NB4 (cell line): Measurements from ENCODE around the gene PLPP3.

Experiments
- MYC ChIP-seq: IDR thresholded peaks from 2 replicates; pipeline ENCODE4 v1.6.1; 2011; ENCODE audit warnings: low read depth, low read length
- POLR2A ChIP-seq: IDR thresholded peaks from 2 replicates; pipeline ENCODE4 v1.6.1; 2011; ENCODE audit warnings: mild to moderate bottlenecking; ENCODE audit not compliant: insufficient read length; ENCODE audit errors: extremely low read depth
- TF ChIP-seq, protein P1 (sequence below): IDR thresholded peaks from one replicate; pipeline ENCODE4 v1.5.1; 2012; ENCODE audit warnings: low read depth, low read length
- TF ChIP-seq, protein P2 (sequence below): IDR thresholded peaks from 2 replicates; pipeline ENCODE4 v1.6.1; 2011; ENCODE audit warnings: low read depth, low read length

GRCh38 chr1:56491441-56491840 is 87.9 kb downstream of the PLPP3 start:
- TF ChIP-seq MYC: no peak
- no peak for TF ChIP-seq POLR2A
- TF ChIP-seq, protein P1, sequence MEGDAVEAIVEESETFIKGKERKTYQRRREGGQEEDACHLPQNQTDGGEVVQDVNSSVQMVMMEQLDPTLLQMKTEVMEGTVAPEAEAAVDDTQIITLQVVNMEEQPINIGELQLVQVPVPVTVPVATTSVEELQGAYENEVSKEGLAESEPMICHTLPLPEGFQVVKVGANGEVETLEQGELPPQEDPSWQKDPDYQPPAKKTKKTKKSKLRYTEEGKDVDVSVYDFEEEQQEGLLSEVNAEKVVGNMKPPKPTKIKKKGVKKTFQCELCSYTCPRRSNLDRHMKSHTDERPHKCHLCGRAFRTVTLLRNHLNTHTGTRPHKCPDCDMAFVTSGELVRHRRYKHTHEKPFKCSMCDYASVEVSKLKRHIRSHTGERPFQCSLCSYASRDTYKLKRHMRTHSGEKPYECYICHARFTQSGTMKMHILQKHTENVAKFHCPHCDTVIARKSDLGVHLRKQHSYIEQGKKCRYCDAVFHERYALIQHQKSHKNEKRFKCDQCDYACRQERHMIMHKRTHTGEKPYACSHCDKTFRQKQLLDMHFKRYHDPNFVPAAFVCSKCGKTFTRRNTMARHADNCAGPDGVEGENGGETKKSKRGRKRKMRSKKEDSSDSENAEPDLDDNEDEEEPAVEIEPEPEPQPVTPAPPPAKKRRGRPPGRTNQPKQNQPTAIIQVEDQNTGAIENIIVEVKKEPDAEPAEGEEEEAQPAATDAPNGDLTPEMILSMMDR: no peak
- TF ChIP-seq, protein P2, sequence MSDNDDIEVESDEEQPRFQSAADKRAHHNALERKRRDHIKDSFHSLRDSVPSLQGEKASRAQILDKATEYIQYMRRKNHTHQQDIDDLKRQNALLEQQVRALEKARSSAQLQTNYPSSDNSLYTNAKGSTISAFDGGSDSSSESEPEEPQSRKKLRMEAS: no peak
